ENCODE measurements around the gene FOXD2.

Gene FOXD2

GRCh38 chr1:47424336-47424982 lies 13.4 kb upstream of the FOXD2 start:
- ATAC-seq = peak; percentile 91
- no peak for TF ChIP-seq ZFP3 (CRISPR knock-in tag; IDR thresholded peaks at IDR 0.05)
- TF ChIP-seq BACH2 (CRISPR knock-in tag; IDR thresholded peaks at IDR 0.05; ENCODE audit: borderline replicate concordance) = no peak
- TF ChIP-seq PATZ1 (CRISPR knock-in tag; IDR thresholded peaks at IDR 0.05; ENCODE audit: borderline replicate concordance) = no peak
- TF ChIP-seq CREB5 (CRISPR knock-in tag; IDR thresholded peaks at IDR 0.05; ENCODE audit: low read depth) = no peak
- TF ChIP-seq GLIS3 (CRISPR knock-in tag; IDR thresholded peaks at IDR 0.05) = no peak
- no peak for TF ChIP-seq TOX (CRISPR knock-in tag; IDR thresholded peaks at IDR 0.05; ENCODE audit: borderline replicate concordance)
- TF ChIP-seq RARB (CRISPR knock-in tag; IDR thresholded peaks at IDR 0.05) = no peak
- no peak for TF ChIP-seq ZNF565 (CRISPR knock-in tag; conservative IDR thresholded peaks at IDR 0.05; ENCODE audit: low read depth)
- no peak for TF ChIP-seq PPARA (CRISPR knock-in tag; IDR thresholded peaks at IDR 0.05; ENCODE audit: borderline replicate concordance)
- TF ChIP-seq SNAI2 (CRISPR knock-in tag; IDR thresholded peaks at IDR 0.05) = no peak
- TF ChIP-seq CSRNP3 (CRISPR knock-in tag; IDR thresholded peaks at IDR 0.05) = no peak
- TF ChIP-seq CSDC2 (CRISPR knock-in tag; IDR thresholded peaks at IDR 0.05) = no peak
- no peak for TF ChIP-seq ZC3H10 (CRISPR knock-in tag; IDR thresholded peaks at IDR 0.05)

GRCh38 chr1:47431534-47431933 lies 6.3 kb upstream of the FOXD2 start:
- TF ChIP-seq ZC3H10 (CRISPR knock-in tag; IDR thresholded peaks at IDR 0.05) = no peak
- no peak for TF ChIP-seq ZFP30 (CRISPR knock-in tag; IDR thresholded peaks at IDR 0.05)
- TF ChIP-seq POU6F1 (CRISPR knock-in tag; IDR thresholded peaks at IDR 0.05; ENCODE audit: borderline replicate concordance, low read depth) = no peak
- no peak for TF ChIP-seq CSRNP3 (CRISPR knock-in tag; IDR thresholded peaks at IDR 0.05)
- no peak for TF ChIP-seq CSDC2 (CRISPR knock-in tag; IDR thresholded peaks at IDR 0.05)
- no peak for TF ChIP-seq ZFP3 (CRISPR knock-in tag; IDR thresholded peaks at IDR 0.05)
- TF ChIP-seq TSHZ2 (CRISPR knock-in tag; IDR thresholded peaks at IDR 0.05) = no peak
- TF ChIP-seq ZNF565 (CRISPR knock-in tag; conservative IDR thresholded peaks at IDR 0.05; ENCODE audit: low read depth) = no peak
- TF ChIP-seq GLIS3 (CRISPR knock-in tag; IDR thresholded peaks at IDR 0.05) = no peak
- TF ChIP-seq PATZ1 (CRISPR knock-in tag; IDR thresholded peaks at IDR 0.05; ENCODE audit: borderline replicate concordance) = no peak
- TF ChIP-seq ZNF8 (CRISPR knock-in tag; IDR thresholded peaks at IDR 0.05) = no peak
- no peak for TF ChIP-seq ZNF70 (CRISPR knock-in tag; IDR thresholded peaks at IDR 0.05)
- TF ChIP-seq CREB5 (CRISPR knock-in tag; IDR thresholded peaks at IDR 0.05; ENCODE audit: low read depth) = no peak
- no peak for TF ChIP-seq ISL1 (CRISPR knock-in tag; IDR thresholded peaks at IDR 0.05)
- no peak for TF ChIP-seq ESRRG (CRISPR knock-in tag; IDR thresholded peaks at IDR 0.05)
- TF ChIP-seq PPARA (CRISPR knock-in tag; IDR thresholded peaks at IDR 0.05; ENCODE audit: borderline replicate concordance) = no peak
- TF ChIP-seq TCF4 (CRISPR knock-in tag; IDR thresholded peaks at IDR 0.05; ENCODE audit: borderline replicate concordance) = no peak
- no peak for TF ChIP-seq SNAI2 (CRISPR knock-in tag; IDR thresholded peaks at IDR 0.05)
- TF ChIP-seq OSR1 (CRISPR knock-in tag; IDR thresholded peaks at IDR 0.05) = no peak

More at GRCh38 chr1:47431534-47431933, 6.3 kb upstream of the FOXD2 start:
- ATAC-seq = no peak

Data from SK-N-SH treated with all-trans-retinoic acid at 6 μM for 48 hours (cell line).